Pons (tissue), 1 donor: ENCODE measurements around the gene CCL27.

Experiments
- DNase-seq: peaks from one replicate; pipeline ENCODE4 v3.0.0-alpha.2; 2016; ENCODE audit warnings: low spot score

Gene CCL27, protein sequence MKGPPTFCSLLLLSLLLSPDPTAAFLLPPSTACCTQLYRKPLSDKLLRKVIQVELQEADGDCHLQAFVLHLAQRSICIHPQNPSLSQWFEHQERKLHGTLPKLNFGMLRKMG

DNA sequence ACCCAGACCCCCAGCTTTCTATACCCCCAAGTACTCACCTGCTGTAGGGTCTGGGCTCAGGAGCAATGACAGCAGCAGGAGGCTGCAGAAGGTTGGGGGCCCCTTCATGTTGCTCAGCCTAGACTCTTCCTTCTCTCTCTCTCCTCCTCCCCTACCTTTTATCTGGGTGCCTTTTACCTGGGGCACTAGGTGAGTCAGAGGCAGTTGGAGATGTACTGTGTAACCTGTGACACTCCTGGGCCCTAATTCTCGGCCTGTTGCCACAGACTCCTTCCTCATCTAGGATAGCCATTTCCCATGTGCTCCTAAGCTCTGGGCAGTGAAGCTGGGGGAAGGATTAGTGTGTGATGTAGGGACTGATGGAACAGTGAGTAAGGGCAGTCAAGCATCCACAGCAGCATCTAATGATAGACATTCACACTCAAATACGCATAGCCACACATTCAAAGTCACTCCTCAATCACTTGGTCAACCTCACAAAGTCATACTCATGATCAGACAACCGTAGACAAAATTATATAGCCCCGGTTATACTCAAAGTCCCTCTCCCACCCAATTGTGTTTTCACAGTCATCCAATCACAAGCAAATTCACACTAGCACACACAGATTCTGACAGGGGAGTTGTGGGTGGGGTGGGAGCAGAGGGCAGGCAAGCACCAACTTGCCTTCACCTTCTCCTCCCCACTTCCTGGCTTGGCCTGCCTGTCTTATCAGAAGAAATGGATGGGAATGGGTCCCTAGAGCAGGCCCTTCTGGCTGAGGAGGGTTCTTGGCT, at the start of gene CCL27:
TSS of gene CCL27 (minus strand) at position 132 of the 777 bp plus-strand sequence. CDS start at position 108, 24 bp downstream.
- no peak for DNase-seq

DNA sequence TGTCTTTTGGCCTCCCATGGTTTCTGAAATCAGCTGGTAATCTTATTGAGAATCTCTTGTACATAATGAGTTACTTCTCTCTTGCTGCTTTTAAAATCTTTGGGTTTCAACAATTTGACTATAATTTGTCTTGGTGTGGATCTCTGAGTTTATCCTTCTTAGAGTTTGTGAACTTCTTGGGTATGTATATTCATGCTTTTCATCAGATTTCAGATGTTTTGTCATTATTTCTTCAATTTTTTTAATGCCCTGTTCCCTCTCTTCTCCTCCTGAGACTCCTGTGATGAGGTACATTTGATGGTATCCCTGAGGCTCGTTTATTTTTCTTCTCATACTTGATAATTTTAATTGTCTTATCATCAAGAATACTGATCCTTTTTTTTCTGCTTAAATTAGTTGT, 49.7 kb upstream of the CCL27 start:
- DNase-seq, result no peak

DNA sequence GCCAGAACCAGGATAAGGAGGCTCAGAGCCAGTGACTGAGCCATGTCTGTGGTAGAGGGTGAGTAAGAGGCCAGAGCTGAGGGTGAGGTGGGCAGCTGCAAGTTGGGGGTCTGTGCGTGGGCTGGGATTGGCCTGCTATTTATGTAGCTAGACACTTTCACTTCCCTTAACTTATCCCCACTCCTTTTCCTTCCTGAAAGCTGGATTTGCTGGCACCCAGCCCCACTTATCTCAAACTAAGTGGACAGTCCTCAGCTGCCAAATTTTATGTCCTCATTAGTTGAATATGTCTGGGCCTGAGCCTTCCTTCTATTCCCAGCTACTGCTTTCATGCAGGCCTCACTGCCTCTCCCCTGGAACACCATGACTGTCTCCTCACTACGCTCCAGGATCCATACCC, 47.6 kb upstream of the CCL27 start, which contains the start of gene CCL21:
TSS of gene CCL21 (minus strand) at position 114 of the 400 bp plus-strand sequence. CDS start at position 44, 70 bp downstream.
- no peak for DNase-seq

DNA sequence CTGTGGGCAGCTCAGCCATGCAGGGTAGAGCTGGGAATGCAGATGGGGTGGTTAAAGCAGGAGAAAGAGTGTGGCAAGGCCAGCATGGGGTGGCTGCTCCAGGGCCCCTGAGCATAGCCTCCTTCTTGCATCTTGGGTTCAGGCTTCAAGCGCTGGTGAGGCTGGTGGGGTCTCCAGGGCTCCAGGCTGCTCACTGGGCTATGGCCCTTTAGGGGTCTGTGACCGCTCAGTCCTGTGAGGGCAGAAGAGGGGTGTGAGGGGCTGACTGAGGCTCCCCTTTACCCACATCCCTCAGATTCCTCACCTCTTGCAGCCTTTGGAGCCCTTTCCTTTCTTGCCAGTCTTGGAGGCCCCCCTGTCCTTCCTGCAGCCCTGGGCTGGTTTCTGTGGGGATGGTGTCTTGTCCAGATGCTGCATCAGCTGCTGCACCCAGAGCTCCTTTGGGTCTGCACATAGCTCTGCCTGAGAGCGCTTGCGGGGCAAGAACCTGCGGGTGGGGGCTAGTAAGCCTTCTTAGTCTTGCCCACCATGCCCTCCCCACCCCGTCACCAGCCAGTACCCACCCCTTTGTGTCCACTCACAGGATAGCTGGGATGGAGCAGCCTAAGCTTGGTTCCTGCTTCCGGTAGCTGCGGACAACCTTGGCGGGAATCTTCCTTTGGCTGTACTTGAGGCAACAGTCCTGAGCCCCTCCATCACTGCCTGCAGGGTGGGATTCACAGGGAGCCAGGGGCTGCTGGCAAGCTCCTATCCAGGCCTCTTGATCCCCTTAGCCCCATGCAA, 46.9 kb upstream of the CCL27 start:
- DNase-seq, result no peak

DNA sequence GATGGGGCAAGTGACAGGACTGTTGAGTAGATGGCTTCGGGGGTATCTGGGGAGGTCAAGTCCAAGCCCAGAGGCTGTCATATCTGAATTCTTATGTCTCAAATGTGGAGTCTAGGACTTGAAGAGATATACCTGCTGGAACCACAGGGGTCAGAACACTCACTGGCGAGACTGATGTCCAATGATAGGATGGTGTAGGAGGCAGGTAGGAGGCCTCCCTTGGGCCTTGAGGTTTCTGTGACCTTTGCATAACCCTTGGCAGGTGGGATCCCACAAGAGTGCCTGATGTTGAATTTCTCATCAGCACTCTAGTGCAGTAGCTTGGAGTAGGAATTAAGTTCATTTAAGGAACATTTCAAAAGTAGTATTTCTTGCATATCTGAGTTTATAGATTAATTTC, 44.7 kb upstream of the CCL27 start:
- no peak for DNase-seq

DNA sequence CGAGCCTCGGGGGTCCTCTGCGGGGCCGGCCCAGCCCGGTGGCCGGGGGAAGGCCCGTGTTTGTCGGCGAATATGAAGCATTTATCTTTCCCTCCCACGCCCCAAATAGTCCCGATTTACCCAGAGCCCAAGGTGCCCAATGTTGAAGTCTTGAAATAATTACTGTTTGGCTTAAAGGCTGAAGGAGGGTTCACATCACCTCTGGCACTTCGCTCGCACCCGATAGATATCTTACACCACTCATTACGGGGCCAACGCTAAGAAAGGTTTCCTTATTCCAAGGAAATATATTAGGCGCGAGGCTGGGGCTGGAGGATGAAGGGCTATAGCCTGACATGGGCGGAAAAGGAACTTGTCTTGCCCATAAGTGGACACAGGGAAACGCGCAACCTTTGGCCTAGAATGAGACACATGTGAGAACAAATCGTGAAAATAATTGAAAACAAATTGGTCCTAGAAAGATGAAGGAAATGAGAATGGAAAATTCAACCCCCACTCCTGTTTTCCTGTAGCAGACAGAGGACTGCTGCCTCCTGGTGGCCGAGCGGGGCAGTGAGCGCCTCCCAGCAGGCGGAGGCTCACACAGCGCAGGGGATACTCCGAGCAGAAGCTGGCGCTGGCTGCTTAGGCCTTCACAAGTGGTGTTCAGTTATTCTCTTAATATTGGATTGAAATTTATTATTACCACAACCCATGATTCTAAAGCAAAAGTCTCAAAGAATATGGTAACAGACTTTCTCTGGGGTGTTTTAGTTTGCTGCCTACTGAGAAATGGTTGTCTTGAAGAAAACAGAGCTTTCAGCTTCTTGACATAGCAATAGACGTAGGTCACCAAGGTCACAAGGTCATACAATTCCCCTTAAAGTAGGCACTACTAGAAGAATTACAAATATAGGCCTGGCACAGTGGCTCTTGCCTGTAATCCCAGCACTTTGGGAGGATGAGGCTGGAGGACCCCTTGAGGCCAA, 39.6 kb upstream of the CCL27 start:
- peak; percentile 74 for DNase-seq

DNA sequence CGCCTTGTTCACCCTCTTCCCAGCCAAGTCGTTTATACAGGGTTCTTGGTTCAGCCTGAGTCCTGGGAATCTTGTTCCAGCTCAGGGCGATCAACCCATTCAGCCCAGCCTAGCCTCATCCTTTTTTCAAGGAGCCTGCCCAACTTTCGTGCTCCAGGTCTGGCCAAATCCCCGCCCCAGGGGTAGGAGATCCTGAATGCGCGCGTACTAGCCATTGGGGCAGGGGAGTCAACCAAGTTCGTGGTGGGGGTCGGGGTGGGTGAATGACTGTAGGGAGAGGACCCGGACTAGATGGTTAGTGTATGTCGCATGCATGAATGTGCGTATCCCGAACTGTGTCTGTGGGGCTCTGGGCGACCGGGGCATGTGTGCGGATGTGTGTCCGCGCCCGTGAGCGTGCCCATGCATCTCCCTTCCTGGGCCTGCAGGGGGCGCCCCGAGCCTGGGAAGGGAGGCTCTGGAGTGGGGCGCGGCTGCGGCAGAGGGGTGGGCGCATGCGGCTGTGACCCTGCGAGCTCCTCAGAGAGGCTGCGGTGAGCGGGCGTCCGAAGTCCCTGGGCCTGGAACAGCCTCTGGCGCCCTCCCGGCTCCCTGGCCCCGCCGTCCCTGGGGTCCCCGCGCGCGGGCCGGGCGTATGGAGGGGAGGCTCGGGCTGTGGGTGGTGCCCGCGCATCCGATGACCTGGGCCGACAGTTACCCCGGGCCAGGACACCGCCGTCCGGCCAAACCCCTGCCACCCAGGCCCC, 38.7 kb upstream of the CCL27 start:
- DNase-seq, result peak; percentile 37

DNA sequence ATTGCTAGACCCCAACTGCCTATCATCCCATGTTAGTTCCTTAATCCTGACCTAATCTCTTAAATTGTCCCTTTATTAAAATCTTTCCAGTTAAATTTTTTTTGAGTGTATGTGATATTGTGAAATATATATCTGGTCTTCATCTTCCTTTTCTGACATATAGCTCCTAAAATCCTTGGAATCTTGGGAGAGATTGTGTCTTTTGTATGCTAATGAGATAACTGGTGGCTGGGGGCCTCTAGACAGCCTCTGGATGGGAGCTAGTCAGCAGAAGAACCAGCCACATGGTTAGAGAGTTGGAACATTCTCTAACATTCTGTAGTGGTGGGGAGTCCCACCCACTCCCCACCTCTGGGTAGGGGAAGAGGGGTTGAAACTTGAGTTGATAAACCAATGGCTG, 32.4 kb upstream of the CCL27 start:
- no peak for DNase-seq

DNA sequence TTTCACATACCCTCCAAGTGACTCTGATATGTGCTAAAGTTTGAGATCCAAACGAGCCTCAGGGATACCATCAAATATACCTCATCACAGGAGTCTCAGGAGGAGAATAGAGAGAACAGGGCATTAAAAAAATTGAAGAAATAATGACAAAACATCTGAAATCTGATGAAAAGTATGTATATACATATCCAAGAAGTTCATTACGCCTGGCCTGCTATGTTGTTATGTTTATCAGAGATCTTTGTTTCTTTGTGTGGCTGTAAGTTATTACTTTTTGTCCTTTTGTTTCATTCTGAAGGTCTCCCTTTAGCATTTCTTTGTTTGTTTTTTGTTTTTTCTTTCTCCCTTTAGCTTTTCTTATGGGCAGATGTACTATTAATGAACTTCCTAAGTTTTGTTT, 31.1 kb upstream of the CCL27 start:
- no peak for DNase-seq

DNA sequence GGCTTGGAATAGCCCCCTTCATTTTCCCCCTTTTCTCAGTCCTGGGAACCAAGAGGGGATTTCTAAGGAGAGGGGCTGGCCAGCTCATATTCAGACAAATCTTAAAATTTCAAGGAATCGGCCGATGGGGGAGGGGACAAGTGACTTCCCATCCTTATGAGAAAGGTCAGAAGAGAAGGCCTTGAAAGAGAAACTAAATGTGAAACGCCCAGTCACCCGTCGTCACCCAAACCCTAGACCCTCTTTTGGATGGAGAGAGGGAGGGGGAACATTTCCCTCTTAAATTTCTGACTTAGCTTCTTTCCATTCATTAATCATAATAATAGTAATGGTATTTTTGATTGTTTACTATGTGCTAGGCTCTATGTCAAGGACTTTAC, 29.5 kb upstream of the CCL27 start:
- no peak for DNase-seq

DNA sequence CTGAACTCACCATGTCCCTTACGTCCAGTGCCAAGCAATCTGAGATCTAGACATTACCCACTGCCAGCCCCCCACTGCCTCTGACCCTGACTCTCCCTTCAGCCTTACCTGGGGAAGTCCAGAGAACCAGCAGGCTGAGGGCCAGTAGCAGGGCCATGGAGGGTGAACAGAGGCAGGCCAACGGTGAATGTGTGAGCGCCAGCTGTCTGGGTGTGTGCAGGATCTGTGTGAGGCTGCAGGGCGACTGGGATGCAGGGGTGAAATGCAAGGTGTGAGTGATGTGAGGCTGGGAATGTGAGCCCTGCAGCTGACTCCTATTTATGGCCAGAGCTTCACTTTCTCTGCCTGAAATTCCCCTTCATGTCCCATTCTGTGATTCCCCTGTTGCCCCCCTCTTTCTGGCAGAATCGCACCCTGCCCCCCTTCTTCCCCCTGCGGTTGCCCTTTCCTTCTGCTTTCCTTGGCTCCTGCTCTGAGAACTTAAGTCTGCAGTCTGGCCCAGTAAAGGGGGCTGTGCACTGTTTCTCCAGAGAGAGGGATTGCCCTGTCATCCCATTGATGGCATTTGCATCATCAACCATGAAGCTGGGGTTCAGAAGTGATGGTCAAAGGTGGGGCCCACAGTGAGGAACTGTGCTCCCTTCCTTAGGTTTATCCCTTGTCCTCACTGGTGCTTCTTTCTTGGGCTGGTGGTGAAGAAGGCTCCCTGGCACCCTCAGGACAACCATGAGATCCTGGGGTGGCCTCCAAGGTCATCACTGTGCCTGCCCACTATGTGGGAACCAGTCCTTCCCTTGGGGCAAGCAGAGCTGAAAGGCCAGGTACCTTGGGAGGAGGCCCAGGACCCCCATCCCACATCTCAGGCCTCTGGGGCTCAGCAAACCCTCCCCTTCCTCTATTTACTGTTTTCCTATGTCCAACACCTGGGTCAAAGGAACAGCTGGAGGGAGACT, 28.8 kb upstream of the CCL27 start, which contains the start of gene CCL19:
TSS of gene CCL19 (minus strand) at position 294 of the 953 bp plus-strand sequence. CDS start at position 157, 137 bp downstream.
- no peak for DNase-seq

DNA sequence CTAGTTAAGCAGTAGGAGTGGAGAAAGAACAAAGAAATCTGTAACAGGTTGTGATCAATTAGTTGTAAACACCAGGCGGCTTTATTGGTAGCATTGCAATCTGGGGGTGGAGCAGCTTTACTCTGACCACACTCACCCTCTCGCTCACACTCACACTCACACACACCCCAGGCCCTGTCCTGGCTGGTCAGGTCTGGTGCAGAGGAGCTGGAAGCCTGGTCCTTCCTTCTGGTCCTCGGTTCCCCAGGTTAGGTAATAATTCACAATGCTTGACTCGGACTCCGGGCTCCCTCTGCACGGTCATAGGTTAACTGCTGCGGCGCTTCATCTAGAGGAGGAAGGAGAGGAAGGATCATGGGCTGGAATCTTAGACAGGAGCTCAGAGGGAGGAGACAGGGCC, 27.1 kb upstream of the CCL27 start:
- no peak for DNase-seq

DNA sequence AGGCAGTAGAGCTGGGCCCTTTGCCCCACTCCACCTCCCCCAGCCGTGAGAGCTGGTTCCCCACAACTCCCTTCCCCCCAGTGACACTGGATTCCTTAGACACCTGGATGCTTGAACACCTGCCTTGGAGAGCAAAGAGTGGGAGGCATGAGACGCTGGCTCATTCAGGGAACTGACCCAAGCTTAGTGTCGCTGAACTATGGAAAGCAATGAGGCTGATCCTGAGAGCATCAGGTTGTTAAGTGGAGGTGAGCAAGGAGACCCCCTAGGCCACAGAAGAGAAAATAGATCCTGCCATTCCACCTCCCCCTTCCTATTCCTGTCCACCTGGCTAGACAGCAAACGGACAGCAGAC, 26.6 kb upstream of the CCL27 start:
- no peak for DNase-seq

DNA sequence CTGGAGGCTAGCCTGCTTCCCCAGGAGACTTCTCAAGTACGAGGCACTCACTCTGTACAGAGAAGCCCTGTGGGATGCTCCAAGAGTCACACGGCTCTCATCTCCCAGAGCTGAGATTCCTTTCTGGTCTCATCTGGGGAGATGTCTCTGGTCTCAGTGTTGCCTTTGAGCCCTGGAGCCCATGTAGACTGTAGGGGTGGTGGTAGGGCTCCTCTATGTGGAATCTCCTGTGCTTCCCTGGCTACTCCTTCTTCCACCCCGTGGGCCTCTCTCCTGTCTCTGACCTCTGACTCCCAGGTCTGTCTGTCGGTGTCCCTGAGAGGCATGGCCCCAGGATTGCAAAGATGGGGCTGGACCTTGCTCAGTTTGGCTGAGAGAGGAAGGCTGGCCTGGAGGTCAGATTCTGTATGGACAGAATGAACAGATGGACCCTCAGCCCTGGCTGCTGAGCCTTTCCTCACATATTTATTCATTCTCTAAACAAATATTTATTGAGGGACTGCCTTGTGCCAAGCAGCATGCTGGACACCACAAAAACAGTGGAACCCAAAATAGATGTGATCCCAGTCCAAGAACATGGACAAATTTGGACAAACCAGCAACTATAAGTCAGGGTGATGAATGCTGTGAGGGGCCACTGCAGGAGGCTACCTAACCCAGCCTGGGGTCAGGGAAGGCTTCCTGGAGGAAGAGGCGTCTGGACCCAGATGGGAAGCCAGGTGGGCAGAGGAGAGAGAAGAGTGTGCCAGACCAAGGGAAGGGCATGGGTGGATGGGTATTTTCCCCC, 26.1 kb upstream of the CCL27 start:
- DNase-seq, result no peak

DNA sequence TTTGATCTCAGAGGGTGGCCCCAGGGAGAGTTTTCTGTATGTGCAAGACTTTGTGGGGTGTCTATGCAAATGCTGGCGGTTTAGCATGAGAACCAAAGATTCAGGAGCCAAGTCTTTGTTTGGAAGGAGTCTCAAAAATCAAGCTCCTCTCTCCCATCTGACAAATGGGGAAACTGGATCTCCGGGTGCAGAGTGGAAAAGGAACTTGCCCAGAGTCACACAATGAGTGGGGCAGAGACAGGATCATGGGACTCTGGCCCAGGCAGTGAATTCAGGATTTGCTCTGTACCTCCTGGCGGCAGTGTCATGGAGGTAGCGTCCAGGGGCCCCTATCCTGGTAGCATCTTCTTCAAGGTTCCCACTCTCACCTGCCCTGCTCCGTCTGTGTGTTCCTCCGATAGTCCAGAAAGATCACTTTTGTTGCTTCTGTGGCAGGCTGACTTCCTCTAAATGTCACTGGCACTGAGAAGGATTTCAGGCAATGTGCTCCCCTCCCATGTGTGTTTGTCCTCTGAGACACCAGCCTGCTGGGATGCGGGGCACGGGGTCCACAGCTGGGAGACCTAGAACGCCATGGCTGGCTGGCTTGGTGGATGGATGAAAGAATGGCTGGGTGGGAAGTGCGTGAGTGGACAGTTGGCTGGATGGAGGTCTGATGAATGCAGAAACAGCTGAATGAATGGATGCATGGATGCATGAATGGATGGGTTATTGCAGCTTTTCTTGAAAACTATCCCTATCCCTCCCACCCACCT, 25.0 kb upstream of the CCL27 start:
- DNase-seq, result no peak

DNA sequence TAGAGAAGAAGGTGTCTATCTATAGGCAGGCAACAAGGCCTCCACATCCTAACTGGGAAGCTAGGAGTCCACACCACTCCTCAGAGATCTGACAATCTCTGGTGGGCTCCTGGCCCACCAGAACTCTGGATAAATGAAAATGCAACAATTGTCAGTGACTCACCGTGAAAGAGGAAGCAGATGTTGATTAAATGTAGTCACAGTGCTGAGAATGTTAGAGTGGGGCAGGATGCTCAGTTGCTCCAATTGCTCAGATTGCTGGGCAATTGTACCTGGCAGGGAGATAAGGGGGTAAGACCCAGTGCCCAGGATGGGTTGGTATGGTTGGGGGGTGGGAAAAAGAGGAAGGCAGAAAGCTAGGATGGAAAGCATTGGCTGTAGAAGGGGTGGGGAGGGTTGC, 24.3 kb upstream of the CCL27 start:
- DNase-seq, result no peak

DNA sequence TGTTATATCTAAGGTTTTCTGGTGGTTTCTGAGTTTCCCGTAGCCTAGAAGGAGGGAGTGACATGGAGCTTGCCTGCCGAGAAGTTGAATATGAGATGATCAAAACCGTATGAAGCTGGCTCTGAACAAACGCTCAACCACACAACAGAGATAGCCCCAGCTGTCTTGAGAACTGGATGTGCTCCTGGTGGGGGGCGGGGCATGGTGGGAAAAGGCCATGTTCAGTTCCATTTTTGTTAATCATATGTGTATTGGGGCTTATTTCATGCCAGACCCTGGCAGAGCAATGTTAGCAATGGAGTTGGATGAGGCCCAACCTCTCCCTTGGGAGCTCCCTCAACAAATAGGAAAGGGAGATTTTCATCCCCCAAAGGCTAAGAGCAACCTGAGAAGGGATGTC, 23.8 kb upstream of the CCL27 start:
- no peak for DNase-seq

DNA sequence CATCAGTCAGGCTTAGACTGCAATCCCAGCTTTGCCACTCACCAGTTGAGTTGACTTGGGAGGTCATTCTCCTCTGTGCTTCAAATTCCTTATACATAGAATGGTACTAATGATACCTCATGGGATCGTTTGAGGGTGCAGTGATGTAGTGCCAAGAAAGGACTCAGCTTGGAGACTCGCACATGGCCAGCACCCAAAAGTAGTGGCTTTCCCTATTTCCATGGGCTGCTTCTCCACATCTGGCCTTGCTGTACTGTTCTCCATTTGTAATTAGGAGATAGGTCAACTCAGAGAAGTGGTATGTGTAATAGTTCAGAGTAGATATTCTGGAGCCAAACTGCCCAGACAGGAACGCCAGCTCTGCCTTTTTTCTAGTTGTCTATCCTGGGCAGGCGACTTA, 23.1 kb upstream of the CCL27 start:
- DNase-seq, result no peak
